Pons (tissue), 1 donor: Measurements from ENCODE around the gene SMC6.

ENCODE experiments used
- DNase-seq: peaks from one replicate; pipeline ENCODE4 v3.0.0-alpha.2; 2016; ENCODE audit warnings: low spot score

Gene SMC6

DNA sequence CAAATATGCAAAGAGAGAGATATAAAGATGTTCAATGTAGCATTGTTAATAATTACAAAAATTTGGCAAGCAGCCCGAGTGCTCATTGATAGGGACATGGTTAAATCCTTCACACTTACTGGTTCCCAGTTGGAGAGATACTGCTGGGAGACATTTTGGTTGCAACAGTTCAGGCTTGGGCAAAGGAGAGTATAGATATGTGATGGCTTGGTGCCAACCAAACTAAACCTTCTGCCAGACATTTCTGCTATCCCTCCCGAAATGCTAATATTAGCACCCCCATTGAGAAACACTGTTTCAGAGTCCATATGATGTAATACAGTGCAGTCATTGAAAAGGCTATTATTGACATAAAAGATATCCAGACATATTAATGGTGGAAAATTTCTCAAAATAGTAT is 11.8 kb upstream of the SMC6 start:
- no peak for DNase-seq

DNA sequence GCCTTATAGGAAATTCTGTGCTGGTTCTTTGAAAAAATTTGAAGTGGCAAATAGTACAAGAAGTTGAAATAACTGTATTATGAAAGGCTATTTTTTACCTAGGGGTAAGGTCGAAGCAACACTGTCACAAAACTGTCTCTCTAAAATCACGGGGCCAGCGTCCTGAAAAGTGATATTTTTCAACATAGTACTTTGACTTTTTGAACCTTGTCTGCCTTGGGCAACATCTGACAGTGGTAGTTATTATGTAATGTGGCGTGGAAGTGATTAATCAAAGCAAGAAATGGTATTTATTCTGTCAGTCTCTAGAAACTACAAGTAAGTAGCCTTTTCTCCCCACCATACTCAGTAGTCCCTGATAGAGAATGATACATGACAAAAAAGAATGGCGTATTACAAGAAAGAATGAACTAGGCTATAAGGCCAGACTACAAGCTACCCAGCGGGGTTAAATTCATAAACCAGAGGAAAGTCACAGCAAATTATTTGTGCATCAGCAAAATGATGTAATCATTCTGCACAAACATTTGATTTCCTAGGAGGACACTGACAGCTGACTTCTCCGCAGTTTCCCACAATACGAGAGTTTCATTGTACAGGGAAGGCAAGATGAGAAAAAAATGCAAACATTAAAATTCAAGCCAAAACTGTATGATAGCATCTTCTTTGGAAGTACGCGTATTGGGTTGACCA is 10.2 kb upstream of the SMC6 start:
- DNase-seq: no peak

DNA sequence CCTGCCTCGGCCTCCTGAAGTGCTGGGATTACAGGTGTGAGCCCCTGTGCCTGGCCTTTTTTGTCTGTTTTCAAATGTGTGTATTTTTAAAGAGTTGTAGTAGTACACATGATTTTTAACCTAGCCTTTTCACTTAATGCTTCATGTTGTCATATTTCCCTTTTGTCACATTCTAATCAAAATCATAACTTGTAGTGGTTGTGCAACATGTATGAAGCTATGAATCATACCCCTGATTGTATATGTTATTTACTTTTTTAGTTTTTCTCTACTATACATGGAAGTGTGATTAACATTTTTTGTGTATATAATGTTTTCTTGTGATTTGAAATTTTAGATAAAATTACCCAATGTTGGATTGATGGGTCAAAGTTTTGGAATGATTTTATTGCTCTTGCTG is 8.8 kb upstream of the SMC6 start:
- no peak for DNase-seq

DNA sequence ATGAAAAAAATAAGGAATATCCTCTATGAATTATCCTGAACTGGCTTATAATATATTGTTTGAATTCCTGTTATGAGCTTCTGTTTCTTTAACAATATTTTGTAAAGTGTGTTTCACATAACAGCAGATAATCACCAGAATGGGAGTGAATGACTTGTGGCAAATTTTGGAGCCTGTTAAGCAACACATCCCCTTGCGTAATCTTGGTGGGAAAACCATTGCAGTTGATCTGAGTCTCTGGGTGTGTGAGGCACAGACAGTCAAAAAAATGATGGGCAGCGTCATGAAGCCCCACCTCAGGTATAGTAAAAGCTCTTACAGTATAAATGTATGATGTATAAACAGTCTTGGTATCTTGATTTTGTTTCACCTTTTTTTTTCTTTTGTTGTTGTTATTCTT is 6.2 kb upstream of the SMC6 start:
- no peak for DNase-seq

DNA sequence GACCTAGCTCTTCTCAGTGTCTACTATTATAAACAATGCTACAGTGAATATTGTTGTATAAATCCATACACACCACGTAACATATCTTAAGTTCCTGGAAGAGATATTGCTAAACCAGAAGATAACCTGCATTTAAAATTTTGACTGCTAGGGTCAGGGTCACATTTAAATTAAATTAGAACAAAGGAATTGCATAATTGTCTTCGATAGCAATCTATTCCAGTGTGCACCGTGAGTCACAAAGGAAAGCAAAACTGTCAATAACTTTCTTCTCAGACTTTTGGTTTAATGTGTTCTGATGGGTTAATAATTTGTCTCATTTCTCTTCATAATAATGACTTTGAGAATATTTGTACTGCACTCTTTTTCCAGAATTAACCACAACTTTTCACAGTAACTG is 4.5 kb upstream of the SMC6 start:
- DNase-seq: no peak

DNA sequence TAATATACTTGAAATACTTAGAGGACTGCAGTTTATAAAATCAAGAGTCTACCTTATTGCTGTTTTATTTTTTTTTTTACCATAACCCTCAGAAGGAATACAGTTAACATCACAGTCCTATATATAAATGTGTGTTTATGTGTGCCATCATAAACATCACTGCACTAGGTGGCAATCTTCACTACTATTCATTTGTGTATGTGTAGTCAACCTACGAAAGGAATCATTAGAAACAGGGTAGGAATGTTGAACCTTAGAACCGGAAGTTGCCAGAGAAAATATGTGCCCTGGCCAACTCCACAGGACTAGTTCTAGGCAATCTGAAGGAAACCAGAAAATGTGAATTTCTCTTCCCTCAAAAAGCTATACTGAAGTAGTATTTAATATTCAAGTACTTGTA is 3.7 kb upstream of the SMC6 start:
- no peak for DNase-seq

DNA sequence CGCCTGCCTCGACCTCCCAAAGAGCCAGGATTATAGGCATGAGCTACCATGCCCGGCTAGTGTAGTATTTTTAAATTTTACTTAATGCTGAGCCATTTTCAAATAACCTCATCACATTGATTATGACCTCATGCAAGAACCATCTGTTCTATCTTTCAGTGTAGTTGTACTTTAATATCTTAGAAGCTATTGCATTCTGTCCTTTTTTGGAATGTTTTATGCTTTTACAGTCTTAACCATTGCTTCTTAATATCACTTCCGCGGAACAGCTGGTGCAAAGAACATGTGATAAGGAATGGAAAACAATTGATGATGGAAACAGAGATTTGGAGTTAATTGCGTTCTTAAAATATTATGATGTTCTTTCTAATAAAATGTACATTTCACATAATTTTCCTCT is 3.1 kb upstream of the SMC6 start:
- no peak for DNase-seq

DNA sequence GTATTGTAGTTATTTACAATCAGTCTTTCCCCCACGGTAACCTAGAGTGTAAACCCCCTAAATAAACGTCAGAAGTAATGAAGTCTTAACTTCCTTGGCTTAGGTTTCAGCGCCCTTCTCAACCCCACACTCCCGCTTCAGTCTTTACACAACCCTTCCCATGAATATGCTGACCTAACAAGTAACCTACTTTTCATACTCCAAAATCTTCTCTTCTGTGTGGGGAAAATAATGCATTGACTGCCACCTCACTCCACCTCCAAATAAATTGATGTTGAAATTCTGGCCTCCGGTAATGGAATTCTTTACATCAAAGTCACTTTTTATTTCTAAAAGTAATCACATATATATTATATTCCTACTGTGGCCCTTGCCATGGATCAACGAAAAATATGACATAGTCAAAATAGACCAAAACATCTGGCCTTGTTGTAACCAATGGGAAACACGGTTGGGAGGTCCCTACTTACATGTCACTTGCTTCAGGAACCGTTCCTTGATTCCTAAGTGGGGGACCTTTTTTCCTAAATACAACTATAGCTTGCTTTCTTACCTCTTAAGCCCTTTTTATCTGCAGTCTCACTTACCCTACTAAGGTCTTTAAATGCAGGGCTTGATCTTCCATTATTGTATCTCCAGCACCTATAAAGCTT is 1.3 kb upstream of the SMC6 start:
- DNase-seq: no peak

DNA sequence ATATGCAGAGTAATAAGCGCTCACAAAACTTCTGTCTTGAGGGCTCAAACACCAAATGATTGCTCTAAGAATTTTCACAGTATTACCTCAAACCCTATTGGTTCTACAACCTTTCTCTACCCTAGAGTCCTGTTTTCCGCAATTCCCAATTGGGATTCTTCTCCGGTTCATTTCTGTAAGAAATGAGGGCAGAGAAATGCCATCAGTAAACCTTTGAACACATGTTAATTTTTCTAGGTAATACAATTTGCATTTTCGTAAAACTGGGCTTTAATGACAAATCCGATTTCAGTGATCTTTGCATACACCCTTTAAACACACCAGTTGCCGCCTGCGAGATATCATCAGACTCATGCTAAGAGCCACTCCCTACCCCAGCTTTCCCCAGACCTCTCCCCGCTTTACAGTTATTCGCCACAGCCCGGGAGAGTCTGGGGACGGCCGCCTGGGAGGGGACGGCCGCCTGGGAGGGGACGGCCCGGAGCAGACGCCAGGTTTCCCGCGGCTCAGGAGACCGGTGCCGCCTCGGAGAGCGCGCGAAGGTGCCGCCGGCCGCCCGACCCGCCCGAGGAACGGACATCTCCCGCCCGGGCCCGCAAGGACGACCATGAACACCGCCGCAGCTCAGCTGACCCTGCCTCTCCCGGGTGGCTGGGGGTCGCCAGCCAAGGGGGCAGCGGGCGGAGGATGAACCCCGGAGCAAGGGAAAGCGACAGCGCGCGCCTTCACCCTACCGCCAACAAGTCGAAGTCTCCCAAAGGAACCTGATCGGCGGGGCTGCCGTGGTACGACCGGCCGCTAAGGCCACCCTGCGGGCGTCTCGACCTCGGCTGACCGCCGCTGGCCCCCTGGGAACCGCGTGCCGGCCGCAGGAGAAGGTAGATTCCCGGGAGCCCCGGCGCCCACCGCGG is 463 bp downstream of the SMC6 start:
- peak; percentile 10 for DNase-seq

DNA sequence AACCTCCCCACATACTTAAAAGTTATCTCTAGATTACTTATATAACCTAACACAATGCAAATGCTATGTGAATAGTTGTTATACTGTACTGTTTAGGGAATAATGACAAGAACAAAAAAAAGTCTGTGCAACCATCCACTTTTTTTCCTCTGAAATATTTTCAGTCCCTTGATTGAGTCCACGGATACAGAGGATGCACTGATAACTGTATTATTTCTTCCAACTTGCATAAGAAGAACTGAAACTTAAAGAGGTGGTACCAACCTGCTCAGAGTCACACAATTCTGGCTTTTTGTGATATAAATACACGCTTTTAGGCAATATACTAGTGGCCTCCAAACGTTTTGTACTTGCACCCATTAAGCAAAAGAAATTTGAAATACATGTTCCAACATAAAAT is 1.4 kb downstream of the SMC6 start:
- DNase-seq: no peak

DNA sequence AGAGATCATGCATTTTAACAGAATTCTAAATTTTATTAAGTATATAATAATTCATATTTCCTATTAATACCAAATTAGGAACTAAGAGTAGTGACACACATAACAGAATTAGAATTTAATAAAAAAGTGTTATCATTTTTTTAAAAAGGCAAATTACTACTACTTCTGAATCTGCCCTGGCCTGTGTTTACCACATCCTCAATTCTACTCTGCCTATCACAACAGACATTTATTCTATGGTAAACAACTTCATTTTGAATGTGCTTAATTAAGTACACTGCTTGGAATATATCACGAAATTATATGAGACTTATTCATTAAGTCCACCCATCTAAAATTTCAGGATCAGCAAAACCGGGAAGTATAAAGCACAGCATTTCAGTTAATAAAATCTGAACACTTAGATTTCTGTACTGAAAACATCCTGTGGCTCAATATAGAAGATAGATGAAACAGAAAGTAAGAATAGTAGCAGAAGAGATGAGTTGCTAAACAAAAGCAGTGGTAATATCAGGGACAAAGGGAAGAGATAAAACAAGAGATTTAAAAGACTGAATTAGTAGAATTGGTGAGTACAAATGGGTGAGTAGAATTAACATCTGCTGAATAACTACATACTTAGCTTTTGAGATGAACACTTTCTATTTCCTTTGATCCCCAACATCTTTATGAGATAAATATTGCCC is 3.7 kb downstream of the SMC6 start:
- no peak for DNase-seq

DNA sequence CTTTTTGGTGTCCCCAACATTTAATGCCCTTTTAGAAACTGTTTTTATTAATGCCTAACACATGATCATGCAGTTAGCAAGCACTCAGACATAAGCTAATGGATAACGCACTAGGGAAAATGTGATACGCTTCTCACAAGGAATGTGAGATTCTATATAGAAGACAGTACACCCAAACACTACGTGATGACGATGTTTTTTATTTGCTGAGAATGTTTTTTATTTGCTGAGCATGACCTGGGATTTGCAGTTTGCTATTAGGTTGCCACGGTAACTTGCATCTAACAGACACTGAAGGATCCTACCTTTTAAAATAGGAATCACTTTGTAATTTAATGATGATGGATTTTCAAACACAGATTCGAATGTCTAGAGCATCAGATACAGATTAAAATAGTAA is 4.9 kb downstream of the SMC6 start:
- no peak for DNase-seq

DNA sequence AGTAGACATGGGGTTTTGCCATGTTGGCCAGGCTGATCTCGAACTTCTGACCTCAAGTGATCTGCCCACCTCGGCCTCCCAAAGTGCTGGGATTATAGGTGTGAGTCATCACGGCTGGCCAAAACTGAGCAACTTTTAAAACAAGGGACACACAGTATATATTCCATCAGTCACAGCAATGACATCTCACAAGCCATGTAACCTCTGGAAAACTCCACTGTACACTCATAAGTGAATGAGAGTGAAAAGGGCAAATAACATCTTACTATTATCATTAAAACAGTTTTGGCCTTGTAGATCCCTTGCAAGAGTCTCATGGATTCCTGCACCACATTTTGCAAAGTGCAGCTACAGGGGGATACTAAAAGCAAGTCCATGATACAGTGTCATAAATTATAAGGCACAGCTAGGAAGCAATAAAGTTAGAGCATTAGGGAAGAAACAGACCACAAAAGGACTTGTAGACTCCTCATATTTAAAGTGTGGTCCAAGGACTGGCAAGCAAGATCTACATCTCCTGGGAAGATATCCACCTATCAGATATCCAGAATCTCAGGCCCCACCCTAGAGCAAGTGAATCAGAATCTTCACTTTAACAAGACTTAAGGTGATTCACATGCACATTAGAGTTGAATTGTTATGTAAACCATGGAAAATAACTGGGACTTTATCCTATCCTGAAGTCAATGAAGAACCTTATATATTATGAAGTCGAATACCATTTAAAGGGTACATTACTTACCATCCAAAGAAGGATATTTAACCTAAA is 5.7 kb downstream of the SMC6 start:
- no peak for DNase-seq

DNA sequence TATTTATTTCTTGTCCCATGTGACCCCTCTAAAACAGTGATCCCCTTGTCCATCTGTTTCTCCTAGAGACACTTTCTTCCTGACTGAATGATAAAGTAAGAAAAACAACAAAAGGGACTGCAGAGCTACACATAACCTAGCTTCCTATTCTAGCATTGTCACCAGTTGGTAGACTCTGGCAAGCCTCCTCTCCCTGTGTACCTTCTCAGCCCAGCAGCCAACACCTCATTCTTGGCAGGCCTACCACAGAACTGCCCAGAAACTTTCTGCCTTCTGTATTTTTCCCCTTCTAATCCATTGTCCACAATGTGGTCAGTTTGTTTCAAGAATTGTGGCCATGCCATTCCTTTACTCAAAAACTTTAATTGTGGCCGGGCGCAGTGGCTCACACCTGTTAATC is 13.4 kb downstream of the SMC6 start:
- DNase-seq: no peak

DNA sequence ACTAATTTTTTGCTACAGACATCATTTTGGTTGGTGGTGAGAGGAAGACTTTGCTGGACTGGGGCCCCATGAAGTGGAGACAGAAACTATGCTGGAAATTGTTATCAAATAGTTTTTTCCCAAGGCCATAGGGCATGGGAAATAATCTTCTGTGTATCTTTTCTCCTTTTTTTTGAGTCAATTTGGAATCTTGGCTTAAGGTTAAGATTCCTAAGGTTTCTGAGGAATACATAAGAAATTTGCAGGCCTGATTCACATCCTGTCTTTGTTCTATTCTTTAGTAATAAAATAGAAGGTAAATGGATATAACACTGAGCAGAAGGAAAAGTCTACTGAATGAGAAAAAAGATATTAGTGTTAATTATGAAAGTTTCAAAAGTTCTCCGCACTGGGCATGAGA is 16.6 kb downstream of the SMC6 start:
- no peak for DNase-seq

DNA sequence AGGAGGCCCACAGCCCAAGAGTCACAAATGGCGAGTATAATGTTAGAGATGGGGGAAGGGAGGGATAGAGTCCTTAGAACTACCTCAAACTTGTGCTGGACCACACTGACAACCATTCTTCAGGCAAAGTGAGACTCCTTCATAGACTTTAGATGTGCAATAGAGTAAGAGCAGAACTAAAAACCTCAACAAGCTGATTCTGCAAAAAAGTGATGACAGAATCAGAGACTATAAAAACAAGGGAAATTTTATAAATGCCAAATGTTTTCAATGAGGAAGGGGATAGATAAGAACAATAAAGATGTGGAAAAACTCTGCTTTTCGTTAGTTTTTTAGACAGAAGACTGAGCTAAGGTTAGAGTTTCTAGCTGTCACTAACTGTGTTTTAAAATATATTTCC is 17.7 kb downstream of the SMC6 start:
- DNase-seq: no peak

DNA sequence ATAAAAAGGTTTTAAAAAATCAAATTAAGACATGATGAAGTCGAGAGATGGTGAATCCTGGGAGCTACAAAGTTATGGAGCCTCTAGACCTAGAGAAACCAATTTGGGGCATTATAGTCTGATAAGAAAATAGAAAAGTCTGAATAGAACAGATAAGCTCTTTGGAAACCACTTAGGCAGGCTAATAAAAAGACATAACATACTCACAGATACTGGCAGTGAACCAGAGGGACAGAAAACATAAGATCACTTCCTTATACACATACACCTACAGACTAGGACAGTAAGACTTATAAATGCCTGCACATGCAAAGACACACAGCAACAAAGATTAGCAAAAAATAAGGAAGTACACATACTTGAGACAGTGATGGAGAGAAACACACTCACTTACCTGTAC is 20.0 kb downstream of the SMC6 start:
- no peak for DNase-seq

DNA sequence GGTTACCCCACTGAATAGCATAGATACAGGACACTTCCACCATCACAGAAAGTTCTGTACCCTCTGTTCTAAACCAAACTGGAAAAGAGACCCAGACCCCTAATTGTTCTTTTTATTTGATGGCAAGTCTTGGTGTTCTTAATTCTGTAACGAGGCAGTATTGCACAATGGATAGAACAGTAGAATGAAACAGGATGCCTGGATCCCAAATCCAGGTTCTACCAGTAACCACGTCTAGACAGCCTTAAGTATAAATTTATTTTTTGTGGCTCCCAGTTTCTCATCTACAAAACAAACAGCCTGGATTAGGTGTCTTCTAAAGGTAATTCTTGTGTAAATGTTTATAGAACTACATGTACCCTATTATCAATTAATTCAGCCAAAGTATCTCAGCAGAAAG is 23.7 kb downstream of the SMC6 start:
- no peak for DNase-seq

DNA sequence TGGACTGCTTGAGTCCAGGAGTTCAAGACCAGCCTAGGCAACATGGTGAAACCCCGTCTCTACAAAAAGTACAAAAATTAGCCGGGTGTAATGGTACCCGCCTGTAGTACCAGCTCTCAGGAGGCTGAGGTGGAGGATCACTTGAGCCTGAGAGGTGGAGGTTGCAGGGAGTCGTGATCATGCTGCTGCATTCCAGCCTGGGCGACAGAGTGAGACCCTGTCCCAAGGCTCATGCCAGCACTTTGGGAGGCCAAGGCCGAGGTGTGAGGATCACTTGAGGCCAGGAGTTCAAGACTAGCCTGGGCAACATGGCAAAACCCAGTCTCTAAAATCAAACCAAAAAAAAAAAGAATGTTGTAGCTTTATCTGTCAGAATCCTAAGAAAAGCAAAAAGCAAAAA is 25.4 kb downstream of the SMC6 start:
- no peak for DNase-seq

DNA sequence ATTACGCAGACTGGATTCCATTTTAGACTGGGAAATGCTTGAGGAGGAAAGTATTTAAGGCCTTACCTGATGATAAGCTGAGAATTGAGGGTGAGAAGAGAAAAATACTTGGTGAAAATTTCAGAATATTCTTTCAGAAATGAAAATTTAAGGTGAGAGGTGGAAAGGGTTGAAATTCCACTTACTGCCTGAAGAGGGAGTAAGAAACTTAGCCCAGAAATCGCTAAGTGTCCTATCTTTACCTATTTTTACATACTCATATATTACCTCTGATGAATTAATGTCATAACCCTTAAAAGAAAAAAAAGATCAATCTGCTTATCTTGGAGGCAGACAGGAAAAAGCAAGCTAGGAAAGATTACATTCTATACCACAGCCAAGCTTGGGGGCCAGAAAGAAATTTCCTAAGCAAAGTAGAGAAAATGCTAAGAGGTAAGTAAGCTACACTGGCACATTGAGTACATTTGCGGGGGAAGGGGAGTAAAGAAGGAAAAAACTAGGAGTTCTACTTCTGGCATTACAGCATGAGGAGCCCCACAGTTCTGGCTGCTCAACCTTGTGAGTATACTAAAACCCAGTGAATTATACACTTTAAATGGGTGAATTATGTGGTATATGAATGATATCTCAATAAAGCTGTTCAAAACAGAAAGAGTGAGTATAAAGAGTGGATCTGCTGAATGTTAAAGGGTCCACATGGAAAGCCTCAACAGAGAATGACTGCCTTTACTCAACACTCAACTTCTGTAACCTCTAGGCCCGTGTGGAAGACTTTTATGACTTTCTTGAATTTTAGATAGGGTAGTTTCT is 33.8 kb downstream of the SMC6 start:
- no peak for DNase-seq

DNA sequence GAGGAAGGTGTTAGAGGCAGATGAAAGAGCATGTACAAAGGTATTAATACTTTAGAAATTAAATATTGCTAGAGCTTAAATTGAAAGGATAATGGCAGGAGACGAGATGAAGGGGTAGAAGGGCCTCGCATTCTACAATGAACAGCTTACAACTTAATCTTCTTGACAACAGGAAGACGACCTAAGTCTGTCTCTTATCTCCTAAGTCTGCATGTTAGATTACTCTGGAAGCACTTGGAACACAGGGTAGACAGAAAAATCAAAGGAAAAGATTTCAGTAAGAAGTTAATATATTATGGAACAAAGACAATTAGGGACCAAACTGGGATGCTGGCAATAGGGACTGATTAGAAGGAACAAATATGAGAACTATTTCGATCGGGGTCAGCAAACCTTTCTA is 34.9 kb downstream of the SMC6 start:
- no peak for DNase-seq
